GM23248 (cell line): ENCODE results near the gene CDH13. TPM values are rescaled to one million over a fixed set of nuclear protein-coding genes. Genes with fewer than 3 reads are reported as not detected.

Source experiments
- DNase-seq: peaks from one replicate; pipeline ENCODE4 v3.0.0-alpha.2; 2015
- H2AFZ ChIP-seq: fragments of 200-600 bp; sonication (generic); 2 replicates; pipeline ENCODE4 v1.6.1; 2016; ENCODE audit warnings: antibody characterized with exemption
- H3F3A ChIP-seq: fragments of 200-600 bp; sonication (generic); 2 replicates; pipeline ENCODE4 v1.6.1; 2016; ENCODE audit warnings: mild to moderate bottlenecking, antibody characterized with exemption, mixed run types; ENCODE audit not compliant: insufficient read depth
- H3K27ac ChIP-seq: fragments of 200-600 bp; sonication (generic); 2 replicates; pipeline ENCODE4 v1.5.1; 2016; ENCODE audit warnings: mild to moderate bottlenecking
- H3K27me3 ChIP-seq: fragments of 200-600 bp; sonication (generic); replicated peaks from 2 replicates; pipeline ENCODE4 v1.6.1; 2016; ENCODE audit warnings: mild to moderate bottlenecking; ENCODE audit not compliant: insufficient read depth
- H3K36me3 ChIP-seq: fragments of 200-600 bp; sonication (generic); 2 replicates; pipeline ENCODE4 v1.6.1; 2016; ENCODE audit warnings: low read depth, mild to moderate bottlenecking
- H3K4me1 ChIP-seq: fragments of 200-600 bp; sonication (generic); 2 replicates; pipeline ENCODE4 v1.6.1; 2016; ENCODE audit warnings: mild to moderate bottlenecking; ENCODE audit not compliant: insufficient read depth
- H3K4me2 ChIP-seq: fragments of 200-600 bp; sonication (generic); one replicate; pipeline ENCODE4 v1.6.1; 2016; ENCODE audit warnings: mild to moderate bottlenecking; ENCODE audit not compliant: unreplicated experiment
- H3K4me3 ChIP-seq: fragments of 200-600 bp; sonication (generic); 2 replicates; pipeline ENCODE4 v1.5.1; 2016; ENCODE audit warnings: mild to moderate bottlenecking
- H3K79me2 ChIP-seq: fragments of 200-600 bp; sonication (generic); 2 replicates; pipeline ENCODE4 v1.6.1; 2016; ENCODE audit warnings: mild to moderate bottlenecking; ENCODE audit not compliant: insufficient read depth
- H3K9ac ChIP-seq: fragments of 200-600 bp; sonication (generic); 2 replicates; pipeline ENCODE4 v1.6.1; 2016; ENCODE audit warnings: mild to moderate bottlenecking
- H3K9me2 ChIP-seq: fragments of 200-600 bp; sonication (generic); 2 replicates; pipeline ENCODE4 v1.6.1; 2016; ENCODE audit warnings: mixed run types, mild to moderate bottlenecking, moderate library complexity; ENCODE audit not compliant: insufficient read depth
- H3K9me3 ChIP-seq: fragments of 200-600 bp; sonication (generic); one replicate; pipeline ENCODE4 v1.6.1; 2017; ENCODE audit warnings: low read depth
- H4K20me1 ChIP-seq: fragments of 200-600 bp; sonication (generic); 2 replicates; pipeline ENCODE4 v1.6.0; 2016; ENCODE audit not compliant: insufficient read depth
- EZH2 ChIP-seq: fragments of 200-600 bp; sonication (generic); IDR thresholded peaks from 2 replicates; pipeline ENCODE4 v1.6.1; 2018; ENCODE audit warnings: antibody characterized with exemption, mild to moderate bottlenecking; ENCODE audit not compliant: insufficient read depth, poor library complexity, severe bottlenecking
- EZH2phosphoT487 ChIP-seq: fragments of 200-600 bp; sonication (generic); IDR thresholded peaks from 2 replicates; pipeline ENCODE4 v1.6.1; 2018; ENCODE audit warnings: antibody characterized with exemption, moderate library complexity, mild to moderate bottlenecking, low read depth; ENCODE audit not compliant: insufficient read depth
- WGBS, 2 experiments: methylation state at CpG; one replicate each; pipeline ENCODE4 v1.1.6; 2015 to 2017; ENCODE audit warnings: low lambda C conversion rate in 2 of 2, low coverage in 1 of 2; ENCODE audit errors: missing lambda C conversion rate in 2 of 2; 5-methylcytosine and 5-hydroxymethylcytosine counted together
- in situ Hi-C: fragments of 300-500 bp; cut with MboI; formaldehyde crosslinking; loops from 2 replicates; pipeline ENCODE4 v1.15.0; 2020
- polyA plus RNA-seq: library from polyadenylated mRNA; unstranded; fragments of >200 nt; fragmentation: Nextera tagmentation; extraction: Ambion mirVana; gene quantifications from 2 replicates; pipeline ENCODE4 v1.2.1, GENCODE V29; 2016
- total RNA-seq: library from RNA; depleted of rRNA; stranded (reverse); fragments of >200 nt; shearing (Covaris generic); gene quantifications from 2 replicates; pipeline ENCODE4 v1.2.3, GENCODE V29; 2014

CDH13 gene
- total and polyA plus RNA-seq, 2 experiments from 2014 or later, result 51.0 to 52.8 TPM

- Histone ChIP-seq H3K9me3 (no peaks in the 10 kb centered on the region), H3F3A (no peaks in the 10 kb centered on the region), H3K27ac (no peak overlapping the region), H3K79me2 (no peaks in the 10 kb centered on the region), H4K20me1 (no peaks in the 10 kb centered on the region), H3K9me2 (no peaks in the 10 kb centered on the region), H3K27me3 (no peaks in the 10 kb centered on the region), H3K4me2 (no peak overlapping the region), H3K9ac (no peak overlapping the region), H3K4me1 (no peaks in the 10 kb centered on the region), H3K4me3 (no peak overlapping the region), H2AFZ (no peak overlapping the region), H3K36me3 (no peaks in the 10 kb centered on the region)
- DNase-seq, result no peak
- WGBS, 2 experiments, result 59 to 63% methylated on average over 2 of the region's 2 CpGs
- in situ Hi-C loops, result loop anchor here (25.0 kb wide), 1 partner anchor 1185 kb away; no protein-coding TSS in a partner anchor
- TF ChIP-seq EZH2 (no peak), EZH2phosphoT487 (no peak)
Measured at GRCh38 chr16:83447560-83447959, 820.8 kb downstream of the CDH13 start.

GRCh38 chr16:83449861-83450260, 823.1 kb downstream of the CDH13 start:
- no peaks in the 10 kb centered on the region for H3K36me3 ChIP-seq
- H4K20me1 ChIP-seq, result no peaks in the 10 kb centered on the region
- H3K27me3 ChIP-seq, result no peaks in the 10 kb centered on the region
- no peaks in the 10 kb centered on the region for H3F3A ChIP-seq
- no peak for DNase-seq
- no peak overlapping the region for H2AFZ ChIP-seq
- no peaks in the 10 kb centered on the region for H3K9me3 ChIP-seq
- no peaks in the 10 kb centered on the region for H3K9me2 ChIP-seq
- H3K79me2 ChIP-seq, result no peaks in the 10 kb centered on the region
- H3K4me3 ChIP-seq, result no peak overlapping the region
- in situ Hi-C loops, result loop anchor here (25.0 kb wide), 1 partner anchor 1188 kb away; no protein-coding TSS in a partner anchor
- TF ChIP-seq EZH2phosphoT487 (no peak), EZH2 (no peak)
- no peak overlapping the region for H3K27ac ChIP-seq
- H3K9ac ChIP-seq, result no peak overlapping the region
- 97 to 99% methylated on average over 12 of the region's 12 CpGs for WGBS, 2 experiments
- H3K4me2 ChIP-seq, result no peak overlapping the region
- H3K4me1 ChIP-seq, result no peaks in the 10 kb centered on the region

- H3K9ac ChIP-seq, result no peak overlapping the region
- H3K4me1 ChIP-seq, result peaks cover 8% of the 10 kb centered on the region
- no peak overlapping the region for H3K27ac ChIP-seq
- no peak for DNase-seq
- no peak overlapping the region for H3K4me3 ChIP-seq
- H3K36me3 ChIP-seq, result no peaks in the 10 kb centered on the region
- TF ChIP-seq EZH2, result no peak
- TF ChIP-seq EZH2phosphoT487, result no peak
- no peaks in the 10 kb centered on the region for H4K20me1 ChIP-seq
- H3K4me2 ChIP-seq, result no peak overlapping the region
- H3K27me3 ChIP-seq, result no peaks in the 10 kb centered on the region
- no peaks in the 10 kb centered on the region for H3K79me2 ChIP-seq
- no peak overlapping the region for H2AFZ ChIP-seq
- H3K9me3 ChIP-seq, result no peaks in the 10 kb centered on the region
- in situ Hi-C loops, result no loop called here
- peaks cover 11% of the 10 kb centered on the region for H3F3A ChIP-seq
- WGBS, 2 experiments, result 76 to 80% methylated on average over 2 of the region's 2 CpGs
- H3K9me2 ChIP-seq, result no peaks in the 10 kb centered on the region
Measured at GRCh38 chr16:83453977-83454376, 827.2 kb downstream of the CDH13 start.

- TF ChIP-seq EZH2 (no peak), EZH2phosphoT487 (no peak)
- Histone ChIP-seq H3K9ac (no peak overlapping the region), H4K20me1 (no peaks in the 10 kb centered on the region), H3K79me2 (no peaks in the 10 kb centered on the region), H2AFZ (no peak overlapping the region), H3K27me3 (no peaks in the 10 kb centered on the region), H3K4me2 (no peak overlapping the region), H3K27ac (no peak overlapping the region), H3K36me3 (no peaks in the 10 kb centered on the region), H3K9me3 (no peaks in the 10 kb centered on the region), H3K4me1 (peaks cover 10% of the 10 kb centered on the region), H3F3A (peaks cover 16% of the 10 kb centered on the region), H3K9me2 (no peaks in the 10 kb centered on the region), H3K4me3 (no peak overlapping the region)
- 81 to 86% methylated on average over 6 of the region's 6 CpGs for WGBS, 2 experiments
- in situ Hi-C loops, result no loop called here
- DNase-seq, result no peak
Measured at GRCh38 chr16:83455716-83456115, 828.9 kb downstream of the CDH13 start.

GRCh38 chr16:83456934-83457333, 830.2 kb downstream of the CDH13 start:
- Histone ChIP-seq H3K9me2 (no peaks in the 10 kb centered on the region), H3K36me3 (no peaks in the 10 kb centered on the region), H3K27me3 (no peaks in the 10 kb centered on the region), H3K27ac (no peak overlapping the region), H4K20me1 (no peaks in the 10 kb centered on the region), H3K4me3 (no peak overlapping the region), H3K4me2 (no peak overlapping the region), H3K9ac (no peak overlapping the region), H2AFZ (no peak overlapping the region), H3K79me2 (no peaks in the 10 kb centered on the region), H3K4me1 (peaks cover 10% of the 10 kb centered on the region), H3F3A (peaks cover 16% of the 10 kb centered on the region), H3K9me3 (no peaks in the 10 kb centered on the region)
- DNase-seq, result no peak
- 79 to 81% methylated on average over 8 of the region's 8 CpGs for WGBS, 2 experiments
- in situ Hi-C loops, result no loop called here
- TF ChIP-seq EZH2phosphoT487, result no peak
- no peak for TF ChIP-seq EZH2
